ENCODE measurements around the gene SMIM44.

The SMIM44 gene

DNA sequence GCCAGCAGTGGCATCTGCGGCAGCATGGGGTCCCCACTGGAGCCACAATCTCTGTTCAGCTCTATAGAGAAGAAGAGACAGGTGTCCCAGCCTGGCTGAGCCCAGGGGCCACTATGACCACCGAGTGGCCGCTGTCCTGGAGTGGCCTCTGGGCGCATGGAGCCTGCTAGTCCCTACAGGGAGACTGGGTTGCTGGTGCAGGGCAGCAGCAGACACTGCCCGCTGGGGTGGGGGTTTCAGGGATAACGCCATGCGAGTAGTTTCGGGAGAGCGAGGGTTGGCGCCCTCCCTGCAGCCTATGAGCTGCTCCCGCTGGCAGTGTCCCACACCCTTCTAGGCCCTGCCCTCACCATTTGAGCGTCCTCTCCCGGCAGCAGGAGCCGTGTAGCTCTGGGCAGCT lies 44.8 kb upstream of the SMIM44 start:
- H3K4me3 ChIP-seq (ENCODE audit: low read depth, low read length), result no peak overlapping the region
- TF ChIP-seq, protein P1, sequence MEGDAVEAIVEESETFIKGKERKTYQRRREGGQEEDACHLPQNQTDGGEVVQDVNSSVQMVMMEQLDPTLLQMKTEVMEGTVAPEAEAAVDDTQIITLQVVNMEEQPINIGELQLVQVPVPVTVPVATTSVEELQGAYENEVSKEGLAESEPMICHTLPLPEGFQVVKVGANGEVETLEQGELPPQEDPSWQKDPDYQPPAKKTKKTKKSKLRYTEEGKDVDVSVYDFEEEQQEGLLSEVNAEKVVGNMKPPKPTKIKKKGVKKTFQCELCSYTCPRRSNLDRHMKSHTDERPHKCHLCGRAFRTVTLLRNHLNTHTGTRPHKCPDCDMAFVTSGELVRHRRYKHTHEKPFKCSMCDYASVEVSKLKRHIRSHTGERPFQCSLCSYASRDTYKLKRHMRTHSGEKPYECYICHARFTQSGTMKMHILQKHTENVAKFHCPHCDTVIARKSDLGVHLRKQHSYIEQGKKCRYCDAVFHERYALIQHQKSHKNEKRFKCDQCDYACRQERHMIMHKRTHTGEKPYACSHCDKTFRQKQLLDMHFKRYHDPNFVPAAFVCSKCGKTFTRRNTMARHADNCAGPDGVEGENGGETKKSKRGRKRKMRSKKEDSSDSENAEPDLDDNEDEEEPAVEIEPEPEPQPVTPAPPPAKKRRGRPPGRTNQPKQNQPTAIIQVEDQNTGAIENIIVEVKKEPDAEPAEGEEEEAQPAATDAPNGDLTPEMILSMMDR (IDR thresholded peaks at IDR 0.05; ENCODE audit: insufficient read depth, low read depth, low read length, missing control alignments), result no peak
- no peak for DNase-seq (ENCODE audit: low read depth)

DNA sequence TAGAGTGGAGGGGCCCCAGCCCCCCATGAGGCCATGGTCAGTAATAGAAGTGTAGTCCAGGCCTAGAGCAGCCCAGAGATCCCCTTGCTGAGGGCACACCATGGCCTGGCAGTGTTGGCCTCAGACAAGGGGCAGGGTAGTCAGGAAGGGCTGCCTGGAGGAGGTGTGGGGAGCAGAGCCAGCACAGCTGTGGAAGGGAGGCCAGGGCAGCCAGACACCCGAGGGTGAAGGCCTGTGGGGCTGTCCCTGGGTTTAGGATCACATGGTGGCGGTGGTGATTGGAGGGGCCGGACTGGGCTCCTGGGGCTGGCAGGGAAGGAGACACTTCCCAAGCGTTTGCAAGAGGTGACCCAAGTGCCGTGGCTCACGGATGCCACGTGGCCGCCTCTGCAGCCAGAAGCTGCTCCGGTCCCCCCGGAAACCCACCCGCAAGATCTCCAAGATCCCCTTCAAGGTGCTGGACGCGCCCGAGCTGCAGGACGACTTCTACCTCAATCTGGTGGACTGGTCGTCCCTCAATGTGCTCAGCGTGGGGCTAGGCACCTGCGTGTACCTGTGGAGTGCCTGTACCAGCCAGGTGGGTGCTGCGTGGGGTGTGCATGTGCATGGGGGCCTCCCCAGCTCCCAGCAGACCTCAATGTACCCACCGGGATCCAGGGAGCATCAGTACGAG lies 44.1 kb upstream of the SMIM44 start:
- TF ChIP-seq, protein P1 (IDR thresholded peaks at IDR 0.05; ENCODE audit: insufficient read depth, low read depth, low read length, missing control alignments), result no peak
- DNase-seq (ENCODE audit: low read depth), result no peak
- H3K4me3 ChIP-seq (ENCODE audit: low read depth, low read length), result no peak overlapping the region

DNA sequence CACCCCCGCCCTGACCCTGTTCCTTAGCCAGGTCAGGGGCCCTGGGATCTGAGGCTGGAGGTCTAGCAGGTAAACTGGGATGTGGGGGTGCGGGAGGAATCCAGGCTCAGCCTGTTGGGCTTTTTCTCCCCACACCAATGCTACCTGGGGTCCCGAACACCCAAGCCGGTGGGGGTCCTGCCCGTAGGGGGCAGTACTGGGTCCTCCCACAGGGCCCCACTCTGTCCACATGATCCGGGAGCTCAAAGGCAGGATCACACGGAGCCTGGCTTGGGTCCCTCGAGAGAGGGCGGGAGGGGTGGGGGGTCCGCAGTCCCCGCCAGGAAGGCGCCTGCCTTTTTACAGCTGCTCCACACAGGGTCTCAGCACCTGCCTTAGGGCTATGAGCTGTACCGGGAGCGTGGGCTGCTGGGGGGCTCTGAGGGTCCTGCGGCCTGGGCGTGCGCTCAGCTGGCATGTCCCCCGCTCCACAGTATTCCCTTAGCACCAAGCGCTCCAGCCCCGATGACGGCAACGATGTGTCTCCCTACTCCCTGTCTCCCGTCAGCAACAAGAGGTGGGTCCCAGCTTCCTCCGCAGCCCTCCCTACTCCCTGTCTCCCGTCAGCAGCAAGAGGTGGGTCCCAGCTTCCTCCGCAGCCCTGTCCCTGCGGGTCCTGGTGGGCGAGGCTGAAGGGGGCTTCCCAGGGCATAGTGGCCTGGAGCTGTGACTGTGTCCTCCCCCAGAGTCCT lies 43.4 kb upstream of the SMIM44 start:
- TF ChIP-seq, protein P1 (IDR thresholded peaks at IDR 0.05; ENCODE audit: insufficient read depth, low read depth, low read length, missing control alignments), result no peak
- no peak for DNase-seq (ENCODE audit: low read depth)
- no peak overlapping the region for H3K4me3 ChIP-seq (ENCODE audit: low read depth, low read length)

DNA sequence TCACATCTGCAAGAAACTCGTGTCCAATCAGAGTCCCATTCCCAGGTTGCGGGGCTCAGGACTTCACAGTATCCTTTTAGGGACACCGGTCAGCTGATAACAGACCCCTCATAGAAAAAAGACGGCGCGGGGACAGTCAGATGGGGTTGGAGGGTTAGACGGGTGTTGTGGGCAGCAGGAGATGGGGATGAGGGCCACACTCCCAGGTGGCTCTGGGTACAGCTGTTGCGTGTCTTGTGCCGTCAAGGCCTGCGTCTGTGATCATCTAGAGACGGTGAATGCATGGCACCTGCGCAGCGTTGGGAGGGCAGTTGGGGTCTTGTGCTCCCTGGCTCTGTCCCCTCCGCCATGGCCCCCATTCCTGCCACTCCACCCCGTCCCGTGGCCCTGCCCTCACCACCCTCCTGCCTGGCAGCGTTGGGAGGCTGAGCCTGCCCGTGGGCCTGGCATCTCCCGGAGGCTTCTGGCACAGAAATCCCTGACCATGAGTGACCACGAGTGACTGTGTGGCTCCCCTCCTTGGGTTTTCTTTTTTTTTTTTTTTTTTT lies 41.7 kb upstream of the SMIM44 start:
- DNase-seq (ENCODE audit: low read depth), result no peak
- TF ChIP-seq, protein P1 (IDR thresholded peaks at IDR 0.05; ENCODE audit: insufficient read depth, low read depth, low read length, missing control alignments), result no peak
- H3K4me3 ChIP-seq (ENCODE audit: low read depth, low read length), result no peak overlapping the region

DNA sequence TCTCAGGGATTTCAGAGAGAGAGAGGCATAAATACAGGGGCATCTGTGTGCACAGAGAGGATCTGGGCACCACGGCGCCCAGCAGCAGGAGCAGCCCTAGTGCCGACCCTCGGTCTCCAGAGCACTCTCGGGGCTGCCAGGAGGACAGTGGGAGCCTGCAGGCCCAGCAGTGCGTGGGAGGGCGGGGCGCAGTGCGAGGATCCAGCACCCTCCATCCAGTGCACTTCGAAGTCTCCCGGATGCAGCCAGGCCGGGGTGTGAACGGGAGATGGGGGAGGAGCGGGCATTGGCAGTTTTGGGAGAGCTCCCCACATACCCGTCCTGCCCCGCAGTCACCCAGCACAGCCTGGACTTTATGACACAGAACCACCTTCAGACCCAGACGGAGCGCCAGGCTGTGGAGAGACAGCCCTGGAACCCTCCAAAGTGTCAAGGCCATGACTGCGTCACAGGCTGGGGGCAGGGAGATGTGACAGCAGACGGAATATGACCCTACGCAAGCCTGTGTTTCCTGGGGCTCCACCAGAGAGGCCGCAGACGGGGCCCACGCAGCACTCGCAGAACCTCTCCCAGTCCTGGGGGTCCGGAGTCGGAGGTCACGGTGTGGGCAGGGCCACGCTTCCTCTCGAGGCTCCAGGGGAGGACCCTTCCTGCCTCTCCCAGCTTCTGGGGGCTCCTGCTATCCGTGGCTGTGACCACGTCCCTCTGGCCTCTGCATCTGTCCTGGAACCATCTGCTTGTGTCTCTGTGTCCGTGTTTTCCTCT lies 41.0 kb upstream of the SMIM44 start:
- TF ChIP-seq, protein P1 (IDR thresholded peaks at IDR 0.05; ENCODE audit: insufficient read depth, low read depth, low read length, missing control alignments), result no peak
- no peak for DNase-seq (ENCODE audit: low read depth)
- no peak overlapping the region for H3K4me3 ChIP-seq (ENCODE audit: low read depth, low read length)

DNA sequence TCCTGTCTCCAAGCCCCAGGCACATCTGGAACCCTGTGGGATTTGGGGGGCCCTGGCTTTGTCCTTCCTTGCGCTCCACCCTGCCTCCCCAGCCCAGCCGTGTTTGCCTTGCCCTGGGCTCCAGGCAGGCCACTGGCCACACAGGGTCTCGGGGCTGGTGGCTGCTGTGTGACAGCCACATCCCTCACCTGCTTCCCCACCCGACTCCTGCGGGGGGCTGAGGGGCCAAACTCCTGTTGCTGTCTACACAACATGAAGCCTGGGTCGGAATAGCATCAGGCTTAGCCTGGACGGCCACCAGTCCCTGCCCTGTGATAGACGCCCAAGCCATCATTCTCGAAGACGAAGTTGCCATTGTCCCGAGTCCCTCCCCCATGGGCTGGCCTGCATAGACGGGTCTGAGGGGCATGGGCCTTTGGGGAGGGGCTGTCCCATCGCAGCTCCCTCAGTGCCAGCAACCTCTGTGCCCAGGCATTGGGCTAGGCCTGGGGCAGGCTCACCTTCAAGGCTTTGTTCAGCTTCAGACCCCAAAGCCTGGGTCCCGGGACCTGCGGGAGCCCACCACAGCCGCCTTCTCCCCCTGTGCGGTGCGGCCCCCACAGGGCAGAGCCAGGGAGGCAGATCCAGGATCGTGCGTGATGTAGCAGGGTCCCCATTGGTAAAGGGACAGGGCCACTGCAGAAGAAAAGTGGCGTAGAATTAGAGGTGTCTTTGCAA lies 40.3 kb upstream of the SMIM44 start:
- no peak for DNase-seq (ENCODE audit: low read depth)
- TF ChIP-seq, protein P1 (IDR thresholded peaks at IDR 0.05; ENCODE audit: insufficient read depth, low read depth, low read length, missing control alignments), result no peak
- H3K4me3 ChIP-seq (ENCODE audit: low read depth, low read length), result no peak overlapping the region
